T-helper 1 cell (primary cell): ENCODE measurements around the gene ZBTB32.

Experiments
- DNase-seq, 5 donors: peaks; one replicate each; pipeline ENCODE4 v3.0.0-alpha.2; 2012 to 2020

Gene ZBTB32

GRCh38 chr19:35696835-35697234, 7.5 kb upstream of the ZBTB32 start:
- DNase-seq = peak in 1 of 5 donors; percentile 30

GRCh38 chr19:35702223-35703012, 1.9 kb upstream of the ZBTB32 start:
- peak; percentile 85 to 98 (median 90) for DNase-seq

GRCh38 chr19:35703343-35703742, 1.0 kb upstream of the ZBTB32 start:
- DNase-seq = no peak

GRCh38 chr19:35708391-35708790, 4.0 kb downstream of the ZBTB32 start:
- no peak for DNase-seq

- peak in 1 of 5 donors; percentile 91 for DNase-seq
Measured at GRCh38 chr19:35710784-35711723, 6.7 kb downstream of the ZBTB32 start.

GRCh38 chr19:35712567-35713505, 8.5 kb downstream of the ZBTB32 start:
- peak in 2 of 5 donors; percentile 29 to 95 for DNase-seq

- DNase-seq = no peak
Measured at GRCh38 chr19:35713506-35713850, 9.1 kb downstream of the ZBTB32 start.

- peak in 1 of 5 donors; percentile 19 for DNase-seq
Measured at GRCh38 chr19:35713904-35714495, 9.6 kb downstream of the ZBTB32 start.

- peak in 1 of 5 donors; percentile 54 for DNase-seq
Measured at GRCh38 chr19:35714601-35715354, 10.4 kb downstream of the ZBTB32 start.

- DNase-seq = no peak
Measured at GRCh38 chr19:35715355-35715809, 11.0 kb downstream of the ZBTB32 start.

- DNase-seq = peak in 1 of 5 donors; percentile 29
Measured at GRCh38 chr19:35715981-35716800, 11.8 kb downstream of the ZBTB32 start.

- DNase-seq = peak; percentile 93 to 98 (median 97)
Measured at GRCh38 chr19:35716801-35717664, 12.7 kb downstream of the ZBTB32 start.

GRCh38 chr19:35717665-35718344, 13.4 kb downstream of the ZBTB32 start, which contains the start of gene KMT2B:
TSS of gene KMT2B (plus strand) at chr19:35718003. CDS start at chr19:35718019, 16 bp downstream.
- no peak for DNase-seq

GRCh38 chr19:35718345-35719041, 14.1 kb downstream of the ZBTB32 start:
- DNase-seq = peak in 3 of 5 donors; percentile 32 to 51 (median 37)

GRCh38 chr19:35719402-35720162, 15.2 kb downstream of the ZBTB32 start:
- DNase-seq = no peak

GRCh38 chr19:35720163-35720524, 15.8 kb downstream of the ZBTB32 start:
- DNase-seq = no peak

GRCh38 chr19:35720648-35721047, 16.3 kb downstream of the ZBTB32 start:
- DNase-seq = no peak
